T-cell (primary cell): ENCODE measurements around the gene ZNF627. TPM values are rescaled to one million over a fixed set of nuclear protein-coding genes. Genes with fewer than 3 reads are reported as not detected.
"Not testable (repeated sequence)": the region's sequence is repeated elsewhere in the genome, so short reads cannot be mapped to it uniquely, and the experiment has no call there.

ENCODE experiments used
- ATAC-seq, 4 experiments: fragments of 200-7000 bp in 3 of 4; fragments of 150-1000 bp in 1 of 4; cut with Tn5 transposase; replicated peaks in 1 of 4; 1 replicate in 3 of 4; 2 replicates in 1 of 4; pipeline ENCODE4 v1.10.0; 2021; ENCODE audit warnings: moderate library complexity in 3 of 4, mild to moderate bottlenecking in 2 of 4, moderate number of reproducible peaks in 1 of 4
- CTCF ChIA-PET, 2 donors: fragments of 300-600 bp; sonication (Branson Sonifier 250); formaldehyde crosslinking; loops; one replicate each; lab custom pipeline; 2022; ENCODE audit warnings: antibody characterized with exemption in 2 of 2; lab: Charles Lee
- POLR2A ChIA-PET, 2 donors: fragments of 300-600 bp; sonication (Branson Sonifier 250); formaldehyde crosslinking; loops; one replicate each; lab custom pipeline; 2022; ENCODE audit warnings: antibody characterized with exemption in 2 of 2; lab: Charles Lee
- DNase-seq, 35 experiments: peaks; one replicate each; pipeline versions ENCODE4 v3.0.0 to v3.0.0-alpha.2; 2013 to 2023
- H3K27ac ChIP-seq: one replicate; pipeline ENCODE4 v1.5.1; 2013; ENCODE audit warnings: low read length
- H3K27me3 ChIP-seq, 2 experiments: replicated peaks in 1 of 2; 1 replicate in 1 of 2; 2 replicates in 1 of 2; pipeline versions ENCODE4 v1.6.1 to v1.7.0; 2013; ENCODE audit warnings: low read length in 1 of 2, mixed read lengths in 1 of 2; ENCODE audit not compliant: control insufficient read depth in 2 of 2, insufficient read depth in 2 of 2; ENCODE audit errors: extremely low read depth in 1 of 2
- H3K36me3 ChIP-seq, 2 donors: 1 replicate in 1 of 2; 2 replicates in 1 of 2; pipeline versions ENCODE4 v1.6.1 to v1.7.0; 2013; ENCODE audit warnings: low read length in 1 of 2; ENCODE audit not compliant: control insufficient read depth in 2 of 2, insufficient read depth in 1 of 2; ENCODE audit errors: extremely low read depth in 1 of 2
- H3K4me1 ChIP-seq, 2 experiments: 1 replicate in 1 of 2; 2 replicates in 1 of 2; pipeline versions ENCODE4 v1.6.1 to v1.7.0; 2013; ENCODE audit warnings: low read length in 2 of 2, mixed read lengths in 1 of 2; ENCODE audit not compliant: insufficient read depth in 2 of 2, control insufficient read depth in 1 of 2; ENCODE audit errors: extremely low read depth in 1 of 2
- H3K4me3 ChIP-seq, 2 donors: 1 replicate in 1 of 2; 2 replicates in 1 of 2; pipeline versions ENCODE4 v1.5.1 to v1.7.0; 2013; ENCODE audit warnings: mild to moderate bottlenecking in 2 of 2, low read length in 1 of 2, moderate library complexity in 1 of 2; ENCODE audit not compliant: control insufficient read depth in 1 of 2; ENCODE audit errors: extremely low read depth in 1 of 2
- H3K9me3 ChIP-seq: 2 replicates; pipeline ENCODE4 v1.7.0; 2013
- H3K27ac Mint-ChIP-seq, 2 donors: one replicate each; pipeline ENCODE4 v1.8.0; 2020 to 2021; ENCODE audit warnings: mild to moderate bottlenecking in 2 of 2, mixed read lengths in 2 of 2
- H3K27me3 Mint-ChIP-seq, 2 donors: one replicate each; pipeline ENCODE4 v1.8.0; 2021 to 2022; ENCODE audit warnings: mixed read lengths in 2 of 2
- H3K36me3 Mint-ChIP-seq: one replicate; pipeline ENCODE4 v1.8.0; 2021; ENCODE audit warnings: mixed read lengths
- H3K4me1 Mint-ChIP-seq, 3 donors: one replicate each; pipeline ENCODE4 v1.8.0; 2020 to 2022; ENCODE audit warnings: mixed read lengths in 3 of 3, mild to moderate bottlenecking in 1 of 3
- H3K4me3 Mint-ChIP-seq, 3 donors: one replicate each; pipeline ENCODE4 v1.8.0; 2020 to 2022; ENCODE audit warnings: mild to moderate bottlenecking in 3 of 3, mixed read lengths in 3 of 3, moderate library complexity in 3 of 3
- H3K9me3 Mint-ChIP-seq, 3 donors: one replicate each; pipeline ENCODE4 v1.8.0; 2020 to 2022; ENCODE audit warnings: mixed read lengths in 3 of 3
- WGBS: methylation state at CpG from one replicate; pipeline ENCODE4 v1.1.5; 2013; ENCODE audit warnings: missing lambda C conversion rate; ENCODE audit not compliant: insufficient coverage; 5-methylcytosine and 5-hydroxymethylcytosine counted together
- total RNA-seq, 35 experiments: library from RNA in 6 of 35; stranded (reverse) in 6 of 35; fragments of 120-200 nt in 1 of 35; gene quantifications; one replicate each; pipeline versions ENCODE4 v1.2.1 to v1.2.4 and lab custom pipeline; 2013 to 2026

ZNF627 gene
- total RNA-seq, 5 donors from 2014 or later (not counting 1 experiment from before 2014, with no cell fraction given), result 5.6 to 11.9 (median 10.6) TPM

DNA sequence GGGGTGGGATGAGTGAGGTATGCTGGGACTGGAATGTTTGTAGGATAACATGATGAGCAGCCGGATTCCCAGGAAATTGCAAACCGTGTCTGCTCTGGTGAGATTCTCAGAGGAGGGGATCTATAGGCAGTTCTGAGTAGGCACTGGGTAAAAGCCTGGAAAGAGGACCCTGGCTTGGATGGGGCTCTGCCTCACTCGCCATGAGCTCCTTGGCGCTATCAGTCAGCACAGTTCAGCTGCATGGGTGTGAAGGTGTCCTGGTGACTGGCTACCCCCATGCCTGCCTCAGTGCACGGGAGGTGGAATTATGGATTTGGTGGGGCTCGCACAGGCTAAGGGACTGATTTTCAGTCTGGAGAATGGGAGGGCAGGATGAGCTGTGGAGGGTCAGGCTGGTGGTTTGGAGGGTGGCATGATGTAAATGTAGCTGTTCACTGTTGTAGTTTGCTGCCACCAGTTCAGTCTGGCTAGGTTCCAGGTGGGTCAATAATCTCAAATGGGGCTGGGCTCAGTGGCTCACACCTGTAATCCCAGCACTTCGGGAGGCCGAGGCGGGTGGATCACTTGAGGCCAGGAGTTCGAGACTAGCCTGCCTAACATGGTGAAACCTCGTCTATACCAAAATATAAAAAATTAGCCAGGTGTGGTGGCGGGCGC lies 9.2 kb upstream of the ZNF627 start:
- DNase-seq, result no peak
- Histone ChIP-seq H3K9me3 (no peaks in the 10 kb centered on the region), H3K4me1 (peaks cover 0 to 2% of the 10 kb centered on the region in 2 experiments), H3K4me3 (no peak overlapping the region), H3K36me3 (no peaks in the 10 kb centered on the region), H3K27me3 (peaks cover 0 to 2% of the 10 kb centered on the region in 2 experiments), H3K27ac (no peak overlapping the region)
- Mint-ChIP-seq H3K27me3 (no peaks in the 10 kb centered on the region), H3K36me3 (no peaks in the 10 kb centered on the region), H3K4me3 (no peak overlapping the region), H3K27ac (no peak overlapping the region), H3K9me3 (no peaks in the 10 kb centered on the region), H3K4me1 (peaks cover 2 to 13% (median 10%) of the 10 kb centered on the region in 3 donors)
- ChIA-PET CTCF (interaction anchor here (0.5 to 1.0 kb wide), 2 partner anchors 15 to 28 kb away, joined by 3 read pairs; no protein-coding TSS in a partner anchor), POLR2A (no interaction called here)
- 76% methylated on average over 4 of the region's 13 CpGs for WGBS
- ATAC-seq, result peak; percentile 20 to 27 (median 22)

DNA sequence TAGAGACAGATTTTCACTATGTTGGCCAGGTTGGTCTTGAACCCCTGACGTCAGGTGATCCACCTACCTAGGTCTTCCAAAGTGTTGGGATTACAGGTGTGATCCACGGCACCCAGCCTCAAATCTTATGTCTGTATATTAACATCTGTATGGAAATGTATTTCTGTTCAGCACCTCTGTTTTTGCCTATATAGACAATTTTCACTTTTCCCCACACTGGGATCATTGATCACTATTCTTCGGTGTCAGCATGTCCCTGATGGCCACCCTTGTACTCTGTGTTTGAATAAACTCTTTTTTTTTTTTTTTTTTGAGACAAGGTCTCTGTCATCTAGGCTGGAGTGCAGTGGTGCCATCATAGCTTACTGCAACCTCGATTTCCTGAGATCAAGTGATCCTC lies 3.2 kb upstream of the ZNF627 start:
- H3K9me3 Mint-ChIP-seq, result no peaks in the 10 kb centered on the region
- H3K27ac ChIP-seq, result no peak overlapping the region
- no peak for ATAC-seq
- H3K27ac Mint-ChIP-seq, result no peak overlapping the region
- H3K4me1 ChIP-seq, result peaks cover 8 to 18% of the 10 kb centered on the region in 2 experiments
- no peak for DNase-seq
- H3K4me3 ChIP-seq, result no peak overlapping the region
- H3K4me3 Mint-ChIP-seq, result no peak overlapping the region
- no peaks in the 10 kb centered on the region for H3K9me3 ChIP-seq
- H3K36me3 Mint-ChIP-seq, result no peaks in the 10 kb centered on the region
- no peaks in the 10 kb centered on the region for H3K27me3 Mint-ChIP-seq
- CTCF ChIA-PET, result interaction anchor here in 1 of 2 donors (0.8 kb wide), 1 partner anchor 13 kb away, joined by 4 read pairs; no protein-coding TSS in a partner anchor
- H3K4me1 Mint-ChIP-seq, result peaks cover 11 to 15% (median 12%) of the 10 kb centered on the region in 3 donors
- POLR2A ChIA-PET, result interaction anchor here in 1 of 2 donors (0.6 kb wide), 1 partner anchor 172 kb away, joined by 14 read pairs; no protein-coding TSS in a partner anchor
- no peaks in the 10 kb centered on the region for H3K27me3 ChIP-seq
- no peaks in the 10 kb centered on the region for H3K36me3 ChIP-seq
- WGBS, result 17% methylated on average over 1 of the region's 4 CpGs

DNA sequence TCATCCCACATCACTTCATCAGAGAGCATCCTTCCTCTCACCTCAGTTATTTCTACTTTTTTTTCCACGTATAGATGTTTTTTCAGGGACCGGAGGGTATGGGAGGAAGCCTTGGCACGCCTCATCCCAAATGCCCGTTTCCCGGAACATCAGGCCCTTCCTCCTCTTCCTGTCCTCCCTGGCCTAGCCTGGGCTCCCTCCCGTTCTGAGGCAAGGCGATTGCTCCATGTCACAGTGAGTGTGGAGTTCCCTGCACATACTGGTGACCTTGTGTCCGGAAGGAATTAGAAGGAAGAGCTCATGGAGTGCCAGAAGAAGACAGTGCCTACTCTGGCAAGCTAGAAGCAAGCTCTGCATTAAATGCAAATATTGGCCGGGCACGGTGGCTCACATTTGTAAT lies 1.1 kb upstream of the ZNF627 start:
- CTCF ChIA-PET, result no interaction called here
- no peak for ATAC-seq
- H3K27me3 Mint-ChIP-seq, result no peaks in the 10 kb centered on the region

DNA sequence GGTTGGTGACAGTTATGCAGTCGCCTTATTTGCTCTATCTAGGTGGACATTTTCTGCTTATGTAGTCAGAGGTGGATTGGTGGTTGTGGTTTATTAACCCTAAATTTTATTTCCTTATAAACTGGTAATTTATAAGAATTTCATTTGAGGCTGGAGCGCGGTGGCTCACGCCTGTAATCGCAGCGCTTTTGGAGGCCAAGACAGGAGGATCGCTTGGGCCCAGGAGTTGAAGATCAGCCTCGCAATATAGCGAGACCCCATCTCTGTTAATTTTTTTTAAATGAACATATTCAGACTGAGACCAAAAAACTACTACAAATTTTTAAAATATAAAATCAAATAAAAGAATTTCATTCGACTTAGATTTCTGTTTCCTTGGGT lies 810 bp downstream of the ZNF627 start:
- H3K4me1 ChIP-seq, result peaks cover 8 to 19% of the 10 kb centered on the region in 2 experiments
- DNase-seq (no peak), ATAC-seq (no peak)
- Mint-ChIP-seq H3K36me3 (peaks cover 12% of the 10 kb centered on the region), H3K27ac (peak overlapping the region; percentile 69 to 75), H3K4me1 (peaks cover 26 to 34% (median 32%) of the 10 kb centered on the region in 3 donors), H3K4me3 (peak overlapping the region; percentile 86 to 90 (median 88)), H3K27me3 (no peaks in the 10 kb centered on the region), H3K9me3 (no peaks in the 10 kb centered on the region)
- no peaks in the 10 kb centered on the region for H3K36me3 ChIP-seq
- ChIA-PET CTCF (interaction anchor here in 1 of 2 donors (0.6 kb wide), 1 partner anchor 61 kb away, joined by 4 read pairs; no protein-coding TSS in a partner anchor), POLR2A (no interaction called here)
- no peaks in the 10 kb centered on the region for H3K9me3 ChIP-seq
- no peaks in the 10 kb centered on the region for H3K27me3 ChIP-seq
- WGBS, result 60% methylated on average over 1 of the region's 10 CpGs
- peak overlapping the region; percentile 88 to 99 for H3K4me3 ChIP-seq
- no peak overlapping the region for H3K27ac ChIP-seq

More for the DNA sequence above, 1.1 kb upstream of the ZNF627 start:
- no peak for DNase-seq
- no peaks in the 10 kb centered on the region for H3K9me3 ChIP-seq
- Mint-ChIP-seq H3K4me1 (peaks cover 23 to 26% (median 24%) of the 10 kb centered on the region in 3 donors), H3K36me3 (no peaks in the 10 kb centered on the region), H3K27ac (peak overlapping the region in 1 of 2 donors; percentile 27), H3K4me3 (peak overlapping the region; percentile 86 to 90 (median 88)), H3K9me3 (no peaks in the 10 kb centered on the region)
- peaks cover 8 to 19% of the 10 kb centered on the region in 2 experiments for H3K4me1 ChIP-seq
- no peak overlapping the region for H3K4me3 ChIP-seq
- H3K27ac ChIP-seq, result no peak overlapping the region
- 100% methylated on average over 5 of the region's 10 CpGs for WGBS
- H3K27me3 ChIP-seq, result no peaks in the 10 kb centered on the region
- H3K36me3 ChIP-seq, result no peaks in the 10 kb centered on the region
- POLR2A ChIA-PET, result no interaction called here

DNA sequence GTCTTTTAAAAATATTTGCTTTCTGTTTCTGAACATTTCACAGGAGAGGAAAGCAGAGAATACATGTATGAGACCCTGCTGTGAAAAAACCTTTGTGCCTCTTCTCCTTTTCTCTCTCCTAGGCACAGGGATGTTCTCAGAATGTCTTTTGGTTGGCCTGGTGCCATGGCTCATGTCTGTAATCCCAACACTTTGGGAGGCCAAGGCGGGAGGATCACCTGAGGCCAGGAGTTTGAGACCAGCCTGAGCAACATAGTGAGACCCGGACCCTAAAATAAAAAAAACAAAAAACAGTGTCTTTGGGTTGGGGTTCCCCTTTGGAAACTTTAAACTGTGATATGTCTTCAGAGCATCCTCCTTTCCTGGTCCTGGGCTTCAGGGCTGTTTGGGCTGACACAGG lies 1.5 kb downstream of the ZNF627 start:
- ATAC-seq, result no peak
- no peak for DNase-seq
- H3K4me3 Mint-ChIP-seq, result peak overlapping the region; percentile 63 to 88 (median 72)
- H3K4me1 Mint-ChIP-seq, result peaks cover 26 to 35% (median 32%) of the 10 kb centered on the region in 3 donors
- H3K27ac Mint-ChIP-seq, result no peak overlapping the region
- Histone ChIP-seq H3K27me3 (no peaks in the 10 kb centered on the region), H3K36me3 (no peaks in the 10 kb centered on the region), H3K27ac (no peak overlapping the region), H3K4me3 (no peak overlapping the region), H3K4me1 (peaks cover 8 to 19% of the 10 kb centered on the region in 2 experiments), H3K9me3 (no peaks in the 10 kb centered on the region)
- H3K36me3 Mint-ChIP-seq, result peaks cover 14% of the 10 kb centered on the region
- ChIA-PET CTCF (no interaction called here), POLR2A (no interaction called here)
- WGBS, result 100% methylated on average over 1 of the region's 2 CpGs
- no peaks in the 10 kb centered on the region for H3K9me3 Mint-ChIP-seq
- no peaks in the 10 kb centered on the region for H3K27me3 Mint-ChIP-seq

DNA sequence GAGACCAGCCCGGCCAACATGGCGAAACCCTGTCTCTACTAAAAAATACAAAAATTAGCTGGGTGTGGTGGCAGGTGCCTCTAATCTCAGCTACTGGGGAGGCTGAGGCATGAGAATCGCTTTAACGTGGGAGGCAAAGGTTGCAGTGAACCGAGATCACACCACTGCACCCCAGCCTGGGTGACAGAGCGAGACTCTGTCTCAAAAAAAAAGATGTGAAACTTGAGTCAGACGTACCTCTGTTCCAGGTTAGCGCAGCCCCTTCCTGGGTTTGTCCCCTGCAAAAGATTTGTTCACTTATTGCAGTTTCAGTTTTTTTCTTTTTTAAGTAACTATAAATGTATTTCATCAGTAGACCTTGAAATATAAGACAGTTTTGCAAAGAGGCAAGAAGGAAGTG lies 2.4 kb downstream of the ZNF627 start:
- H3K4me3 ChIP-seq, H3K27ac ChIP-seq, H3K4me3 Mint-ChIP-seq, POLR2A ChIA-PET, ATAC-seq, H3K27me3 ChIP-seq, H3K9me3 Mint-ChIP-seq, H3K27ac Mint-ChIP-seq, H3K36me3 ChIP-seq, H3K9me3 ChIP-seq, H3K27me3 Mint-ChIP-seq, DNase-seq: not testable (repeated sequence)
- peaks cover 23% of the 10 kb centered on the region for H3K36me3 Mint-ChIP-seq
- CTCF ChIA-PET, result interaction anchor here in 1 of 2 donors (0.5 kb wide), 1 partner anchor 579 kb away, joined by 4 read pairs; no protein-coding TSS in a partner anchor
- peaks cover 8 to 19% of the 10 kb centered on the region in 2 experiments for H3K4me1 ChIP-seq
- WGBS, result 57% methylated on average over 3 of the region's 8 CpGs
- peaks cover 26 to 35% (median 32%) of the 10 kb centered on the region in 3 donors for H3K4me1 Mint-ChIP-seq
